Transverse colon (tissue), 4 donors: Measurements from ENCODE around the gene SCRT2. TPM values are rescaled to one million over a fixed set of nuclear protein-coding genes. Genes with fewer than 3 reads are reported as not detected.
A peak's percentile ranks its signal among the peaks of the same experiment; 100 is the strongest.

Source experiments
- DNase-seq: peaks from one replicate; pipeline ENCODE4 v3.0.0-alpha.2; 2019
- H3K27ac ChIP-seq, 4 donors: fragments of 200-600 bp; sonication (generic); 2 replicates each; pipeline ENCODE4 v1.5.1; 2016 to 2018; ENCODE audit warnings: inconsistent platforms in 4 of 4
- H3K27me3 ChIP-seq: fragments of 200-600 bp; sonication (generic); 2 replicates; pipeline ENCODE4 v1.5.1; 2017; ENCODE audit warnings: inconsistent platforms
- H3K36me3 ChIP-seq, 4 donors: fragments of 200-600 bp; sonication (generic); 2 replicates each; pipeline ENCODE4 v1.5.1; 2017 to 2019; ENCODE audit warnings: inconsistent platforms in 4 of 4
- H3K4me1 ChIP-seq, 4 donors: fragments of 200-600 bp; sonication (generic); 2 replicates each; pipeline ENCODE4 v1.5.1; 2017 to 2020; ENCODE audit warnings: inconsistent platforms in 4 of 4
- H3K4me3 ChIP-seq, 4 donors: fragments of 200-600 bp; sonication (generic); 1 replicate in 1 of 4; 2 replicates in 3 of 4; pipeline versions ENCODE4 v1.5.1 to v1.6.1; 2017 to 2019; ENCODE audit warnings: inconsistent platforms in 4 of 4
- H3K9me3 ChIP-seq, 2 donors: fragments of 200-600 bp; sonication (generic); 2 replicates each; pipeline ENCODE4 v1.5.1; 2017 to 2019; ENCODE audit warnings: inconsistent platforms in 2 of 2
- CTCF ChIP-seq, 5 experiments: fragments of 200-600 bp in 3 of 5; fragments of 450-650 bp in 2 of 5; sonication (generic) in 3 of 5; IDR thresholded peaks; 1 replicate in 2 of 5; 2 replicates in 3 of 5; pipeline ENCODE4 v1.5.1; 2016 to 2017; ENCODE audit warnings: antibody characterized with exemption in 5 of 5, inconsistent platforms in 3 of 5, mild to moderate bottlenecking in 2 of 5, moderate library complexity in 1 of 5
- EP300 ChIP-seq: sonication (generic); formaldehyde crosslinking; IDR thresholded peaks from one replicate; pipeline ENCODE4 v1.6.1; 2017; ENCODE audit warnings: antibody characterized with exemption, low read depth
- POLR2A ChIP-seq: fragments of 450-650 bp; IDR thresholded peaks from one replicate; pipeline ENCODE4 v1.6.1; 2016; ENCODE audit warnings: antibody characterized with exemption, mild to moderate bottlenecking, moderate library complexity
- POLR2AphosphoS5 ChIP-seq, 3 donors: sonication (generic); formaldehyde crosslinking; IDR thresholded peaks; one replicate each; pipeline ENCODE4 v1.6.1; 2016; ENCODE audit warnings: antibody characterized with exemption in 3 of 3
- WGBS, 2 donors: methylation state at CpG; one replicate each; pipeline ENCODE4 v1.1.5; 2018; ENCODE audit warnings: low coverage in 1 of 2; 5-methylcytosine and 5-hydroxymethylcytosine counted together
- in situ Hi-C, 4 donors: fragments of 200-750 bp; cut with MboI; loops; one replicate each; pipeline versions ENCODE4 v1.15.0 to v1.15.1; 2017; ENCODE audit warnings: low sequenced_read_pairs in 3 of 4, low pct_ligation_motif_present in 1 of 4, low pct_unique_long_range_greater_than_20kb in 1 of 4
- intact Hi-C: fragments of 100-400 bp; cut with DNase I; formaldehyde crosslinking; loops from one replicate; pipeline ENCODE4 v1.15.1; 2023; ENCODE audit warnings: low total_unique reads
- total RNA-seq, 4 donors: library from RNA; depleted of rRNA; stranded (reverse); fragments of >200 nt; gene quantifications; one replicate each; pipeline ENCODE4 v1.1.0, GENCODE V29; 2016

Gene SCRT2
- total RNA-seq, 4 donors from 2014 or later: not detected

GRCh38 chr20:667351-668034 lies 8.1 kb downstream of the SCRT2 start:
- intact Hi-C loops (no loop called here), in situ Hi-C loops (no loop called here)
- Histone ChIP-seq H3K4me1 (no peaks in the 10 kb centered on the region), H3K27me3 (peaks cover 85% of the 10 kb centered on the region), H3K27ac (no peak overlapping the region), H3K4me3 (no peak overlapping the region), H3K36me3 (no peaks in the 10 kb centered on the region), H3K9me3 (no peaks in the 10 kb centered on the region)
- TF ChIP-seq POLR2AphosphoS5 (IDR thresholded peaks at IDR 0.05): no peak
- TF ChIP-seq CTCF (IDR thresholded peaks at IDR 0.05): peak; percentile 59 to 81 (median 69)
- 30 to 75% methylated on average over 2 to 9 of the region's 9 CpGs for WGBS, 2 donors
- peak; percentile 54 for DNase-seq

GRCh38 chr20:666877-667276 lies 8.7 kb downstream of the SCRT2 start:
- peaks cover 85% of the 10 kb centered on the region for H3K27me3 ChIP-seq
- H3K9me3 ChIP-seq: no peaks in the 10 kb centered on the region
- 27% methylated on average over 4 of the region's 4 CpGs; no CpG with 5 or more reads in 1 of the 2 donors for WGBS, 2 donors
- in situ Hi-C loops: no loop called here
- no peak overlapping the region for H3K4me3 ChIP-seq
- DNase-seq: no peak
- no peak overlapping the region for H3K27ac ChIP-seq
- TF ChIP-seq POLR2AphosphoS5 (IDR thresholded peaks at IDR 0.05): no peak
- no peak for TF ChIP-seq POLR2A
- no peak for TF ChIP-seq CTCF (IDR thresholded peaks at IDR 0.05)
- TF ChIP-seq EP300: no peak
- H3K4me1 ChIP-seq: no peaks in the 10 kb centered on the region
- intact Hi-C loops: no loop called here
- no peaks in the 10 kb centered on the region for H3K36me3 ChIP-seq

GRCh38 chr20:665276-665675 lies 10.3 kb downstream of the SCRT2 start:
- in situ Hi-C loops (no loop called here), intact Hi-C loops (no loop called here)
- H3K4me3 ChIP-seq: no peak overlapping the region
- H3K4me1 ChIP-seq: no peaks in the 10 kb centered on the region
- no peaks in the 10 kb centered on the region for H3K36me3 ChIP-seq
- DNase-seq: no peak
- H3K27ac ChIP-seq: no peak overlapping the region
- H3K9me3 ChIP-seq: no peaks in the 10 kb centered on the region
- 0 to 30% methylated on average over 2 to 6 of the region's 6 CpGs for WGBS, 2 donors
- TF ChIP-seq POLR2A (no peak), POLR2AphosphoS5 (IDR thresholded peaks at IDR 0.05) (no peak), EP300 (no peak), CTCF (IDR thresholded peaks at IDR 0.05) (no peak)
- peaks cover 87% of the 10 kb centered on the region for H3K27me3 ChIP-seq

- H3K36me3 ChIP-seq: no peaks in the 10 kb centered on the region
- WGBS, 2 donors: 53% methylated on average over 13 of the region's 13 CpGs; no CpG with 5 or more reads in 1 of the 2 donors
- in situ Hi-C loops: no loop called here
- TF ChIP-seq CTCF (IDR thresholded peaks at IDR 0.05) (no peak), POLR2AphosphoS5 (IDR thresholded peaks at IDR 0.05) (no peak), POLR2A (no peak), EP300 (no peak)
- H3K27me3 ChIP-seq: peaks cover 91% of the 10 kb centered on the region
- H3K27ac ChIP-seq: no peak overlapping the region
- no peak for DNase-seq
- no peak overlapping the region for H3K4me3 ChIP-seq
- intact Hi-C loops: no loop called here
- H3K4me1 ChIP-seq: no peaks in the 10 kb centered on the region
- H3K9me3 ChIP-seq: no peaks in the 10 kb centered on the region
Observed at GRCh38 chr20:664576-664975, 11.0 kb downstream of the SCRT2 start.
